ENCODE results near the gene HMCN1. TPM values are rescaled to one million over a fixed set of nuclear protein-coding genes. Genes with fewer than 3 reads are reported as not detected.
"Not testable (repeated sequence)": the region's sequence is repeated elsewhere in the genome, so short reads cannot be mapped to it uniquely, and the experiment has no call there.

The HMCN1 gene
- total RNA-seq, 4 donors from 2014 or later = 3.3 to 8.9 (median 6.6) TPM

DNA sequence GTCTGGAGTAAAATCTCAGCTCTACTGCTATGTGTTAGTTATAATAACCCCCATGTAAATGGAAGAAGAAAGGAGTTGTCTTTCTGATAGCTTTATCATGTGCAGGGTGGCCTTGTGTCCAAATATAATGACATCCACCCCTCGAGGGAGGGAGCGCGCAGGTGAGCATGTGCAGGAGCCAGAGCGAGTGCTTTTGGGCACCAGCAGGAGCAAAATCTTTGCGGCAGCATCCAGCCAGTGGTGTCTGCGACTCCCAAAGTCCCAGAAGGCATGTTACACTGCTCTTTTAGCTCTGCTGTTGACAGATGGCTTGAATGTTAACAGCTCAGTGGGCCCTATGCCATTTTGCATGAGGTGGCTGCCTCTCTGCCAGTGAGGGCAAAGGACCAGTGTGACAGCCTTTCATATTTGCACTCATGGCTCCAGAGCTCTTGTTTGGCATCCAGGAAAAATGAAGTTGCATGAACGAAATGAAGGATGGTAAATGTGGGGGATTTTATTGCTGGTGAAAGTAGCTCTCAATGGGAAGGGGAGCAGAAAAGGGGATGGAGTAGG lies 146.7 kb downstream of the HMCN1 start:
- intact Hi-C loops (cut with DNase I) = no loop called here
- no peak for DNase-seq
- Histone ChIP-seq H3K4me1 (no peaks in the 10 kb centered on the region), H3K4me3 (replicated peaks in 1 of 3) (no peak overlapping the region), H3K9me3 (no peaks in the 10 kb centered on the region), H3K27ac (no peak overlapping the region), H3K27me3 (no peaks in the 10 kb centered on the region), H3K36me3 (no peaks in the 10 kb centered on the region)
- TF ChIP-seq, protein P1, sequence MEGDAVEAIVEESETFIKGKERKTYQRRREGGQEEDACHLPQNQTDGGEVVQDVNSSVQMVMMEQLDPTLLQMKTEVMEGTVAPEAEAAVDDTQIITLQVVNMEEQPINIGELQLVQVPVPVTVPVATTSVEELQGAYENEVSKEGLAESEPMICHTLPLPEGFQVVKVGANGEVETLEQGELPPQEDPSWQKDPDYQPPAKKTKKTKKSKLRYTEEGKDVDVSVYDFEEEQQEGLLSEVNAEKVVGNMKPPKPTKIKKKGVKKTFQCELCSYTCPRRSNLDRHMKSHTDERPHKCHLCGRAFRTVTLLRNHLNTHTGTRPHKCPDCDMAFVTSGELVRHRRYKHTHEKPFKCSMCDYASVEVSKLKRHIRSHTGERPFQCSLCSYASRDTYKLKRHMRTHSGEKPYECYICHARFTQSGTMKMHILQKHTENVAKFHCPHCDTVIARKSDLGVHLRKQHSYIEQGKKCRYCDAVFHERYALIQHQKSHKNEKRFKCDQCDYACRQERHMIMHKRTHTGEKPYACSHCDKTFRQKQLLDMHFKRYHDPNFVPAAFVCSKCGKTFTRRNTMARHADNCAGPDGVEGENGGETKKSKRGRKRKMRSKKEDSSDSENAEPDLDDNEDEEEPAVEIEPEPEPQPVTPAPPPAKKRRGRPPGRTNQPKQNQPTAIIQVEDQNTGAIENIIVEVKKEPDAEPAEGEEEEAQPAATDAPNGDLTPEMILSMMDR (IDR thresholded peaks at IDR 0.05) = no peak
- TF ChIP-seq POLR2A (IDR thresholded peaks at IDR 0.05) = no peak
- 92 to 96% methylated on average over 7 of the region's 7 CpGs for WGBS, 2 donors

DNA sequence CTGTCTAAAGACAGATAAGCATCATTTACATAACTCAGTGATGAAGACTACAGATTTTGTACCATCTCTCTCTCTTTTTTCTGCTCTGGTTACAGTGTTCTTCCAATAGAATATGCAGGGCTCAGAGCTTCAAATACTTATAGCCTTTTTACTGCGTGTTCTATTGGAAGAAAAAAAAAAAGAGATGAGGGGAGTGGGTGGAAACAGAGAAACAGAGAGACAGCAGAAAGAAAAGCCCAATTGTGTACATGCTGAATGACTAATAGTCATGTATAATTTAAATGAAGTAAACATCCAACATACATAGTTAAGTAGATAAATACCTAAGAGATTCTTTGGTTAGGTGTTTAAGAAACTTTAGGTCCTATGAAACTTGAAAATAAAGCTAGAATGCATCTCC lies 151.9 kb downstream of the HMCN1 start:
- no peaks in the 10 kb centered on the region for H3K9me3 ChIP-seq
- H3K4me3 ChIP-seq (replicated peaks in 1 of 3) = no peak overlapping the region
- H3K4me1 ChIP-seq = no peaks in the 10 kb centered on the region
- H3K36me3 ChIP-seq = no peaks in the 10 kb centered on the region
- DNase-seq = no peak
- TF ChIP-seq POLR2A (IDR thresholded peaks at IDR 0.05) = no peak
- intact Hi-C loops (cut with DNase I) = no loop called here
- H3K27ac ChIP-seq = no peak overlapping the region
- no peaks in the 10 kb centered on the region for H3K27me3 ChIP-seq
- 80 to 90% methylated on average over 1 of the region's 1 CpG for WGBS, 2 donors

DNA sequence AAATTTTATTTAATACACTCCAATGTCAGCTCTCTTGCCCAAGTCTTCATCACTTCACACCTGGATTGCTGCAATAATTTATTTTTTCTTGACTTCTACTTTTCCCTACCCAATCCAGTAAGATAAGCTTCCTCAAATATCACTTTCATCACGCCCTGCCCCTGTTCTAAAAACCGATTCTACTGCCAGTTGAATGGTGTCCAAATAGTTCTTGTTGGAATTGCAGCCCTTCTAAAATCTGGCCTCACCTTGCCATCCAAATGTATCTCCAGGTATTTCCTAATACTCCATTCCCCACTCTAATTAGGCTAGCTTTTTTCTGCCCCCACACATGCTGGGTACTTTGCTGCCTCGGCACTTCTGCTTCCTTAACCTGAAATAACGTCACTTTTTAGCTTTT lies 152.5 kb downstream of the HMCN1 start:
- Histone ChIP-seq H3K36me3 (no peaks in the 10 kb centered on the region), H3K4me3 (replicated peaks in 1 of 3) (no peak overlapping the region), H3K27me3 (no peaks in the 10 kb centered on the region), H3K4me1 (no peaks in the 10 kb centered on the region), H3K27ac (no peak overlapping the region), H3K9me3 (no peaks in the 10 kb centered on the region)
- TF ChIP-seq, protein P1 (IDR thresholded peaks at IDR 0.05) = no peak
- no peak for TF ChIP-seq POLR2A (IDR thresholded peaks at IDR 0.05)
- 71 to 87% methylated on average over 4 of the region's 4 CpGs for WGBS, 2 donors
- no peak for DNase-seq
- intact Hi-C loops (cut with DNase I) = no loop called here

DNA sequence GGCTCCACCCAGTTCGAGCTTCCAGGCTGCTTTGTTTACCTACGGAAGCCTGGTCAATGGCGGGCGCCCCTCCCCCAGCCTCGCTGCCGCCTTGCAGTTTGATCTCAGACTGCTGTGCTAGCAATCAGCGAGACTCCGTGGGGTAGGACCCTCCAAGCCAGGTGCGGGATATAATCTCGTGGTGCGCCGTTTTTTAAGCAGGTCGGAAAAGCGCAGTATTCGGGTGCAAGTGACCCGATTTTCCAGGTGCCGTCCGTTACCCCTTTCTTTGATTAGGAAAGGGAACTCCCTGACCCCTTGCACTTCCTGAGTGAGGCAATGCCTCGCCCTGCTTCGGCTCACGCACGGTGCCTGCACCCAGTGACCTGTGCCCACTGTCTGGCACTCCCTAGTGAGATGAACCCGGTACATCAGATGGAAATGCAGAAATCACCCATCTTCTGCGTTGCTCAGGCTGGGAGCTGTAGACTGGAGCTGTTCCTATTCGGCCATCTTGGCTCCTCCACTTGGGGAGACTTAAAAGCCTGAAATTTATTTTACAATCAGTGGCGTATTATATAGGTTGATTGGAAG lies 158.7 kb downstream of the HMCN1 start:
- H3K4me3 ChIP-seq (replicated peaks in 1 of 3); intact Hi-C loops (cut with DNase I); DNase-seq; H3K4me1 ChIP-seq; H3K27me3 ChIP-seq; H3K27ac ChIP-seq; H3K36me3 ChIP-seq; H3K9me3 ChIP-seq: not testable (repeated sequence)
- WGBS, 2 donors = 95 to 96% methylated on average over 26 of the region's 26 CpGs

DNA sequence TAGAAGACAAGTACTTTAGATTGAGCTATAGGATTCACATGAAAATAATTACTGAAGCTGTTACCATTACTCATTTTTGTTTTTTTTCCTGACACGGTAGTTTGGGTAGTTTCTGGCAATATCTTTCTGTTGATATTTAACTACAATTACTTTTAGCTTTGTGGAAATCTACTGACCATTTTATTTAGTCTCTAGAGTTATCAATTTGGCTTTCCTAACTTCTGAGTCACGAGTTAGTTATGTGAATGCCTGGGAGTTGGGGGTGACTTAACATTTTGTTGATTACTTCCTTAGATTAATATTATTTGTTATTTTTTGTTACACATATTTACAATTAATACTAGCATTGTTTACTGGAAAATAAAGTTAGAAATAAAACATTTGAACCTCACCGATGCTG lies 160.6 kb downstream of the HMCN1 start:
- WGBS, 2 donors = 74 to 84% methylated on average over 3 of the region's 3 CpGs
- TF ChIP-seq POLR2A (IDR thresholded peaks at IDR 0.05) = no peak
- TF ChIP-seq, protein P1 (IDR thresholded peaks at IDR 0.05) = no peak
- DNase-seq = no peak
- Histone ChIP-seq H3K4me3 (replicated peaks in 1 of 3) (no peak overlapping the region), H3K4me1 (no peaks in the 10 kb centered on the region), H3K9me3 (no peaks in the 10 kb centered on the region), H3K27ac (no peak overlapping the region), H3K36me3 (no peaks in the 10 kb centered on the region), H3K27me3 (no peaks in the 10 kb centered on the region)
- intact Hi-C loops (cut with DNase I) = no loop called here

DNA sequence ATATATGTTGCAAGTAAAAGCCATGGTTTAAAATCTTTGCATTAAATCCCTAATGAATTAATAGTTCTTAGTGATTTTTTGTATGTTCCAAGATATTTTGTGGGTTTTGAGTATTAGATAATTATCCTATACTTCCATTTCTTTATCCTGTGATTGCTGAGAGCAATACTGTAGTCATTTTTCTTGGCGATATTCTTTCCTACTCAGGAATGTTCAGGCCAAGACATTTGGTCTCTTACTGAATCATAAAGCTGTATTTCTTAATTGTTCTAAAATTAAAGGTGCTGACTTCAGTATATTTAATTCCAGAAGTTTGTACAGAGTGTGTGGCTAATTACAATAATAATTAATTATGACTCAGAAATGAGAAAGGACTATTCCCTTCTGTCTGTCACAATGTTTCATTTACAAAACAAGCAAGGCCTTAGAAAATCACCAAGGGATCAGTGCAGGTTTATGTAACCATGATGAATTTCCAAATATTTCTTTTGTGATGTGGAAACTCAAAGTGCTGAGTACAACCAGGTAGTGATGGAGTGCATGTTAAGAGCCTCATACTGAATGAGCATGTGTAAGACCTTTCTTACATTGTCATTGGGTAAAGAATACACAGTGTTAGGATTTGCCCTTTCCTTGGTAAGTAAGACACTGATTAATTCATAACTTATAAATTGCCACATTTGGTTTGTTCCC lies 161.2 kb downstream of the HMCN1 start:
- intact Hi-C loops (cut with DNase I) = no loop called here
- Histone ChIP-seq H3K4me3 (replicated peaks in 1 of 3) (no peak overlapping the region), H3K27me3 (no peaks in the 10 kb centered on the region), H3K9me3 (no peaks in the 10 kb centered on the region), H3K27ac (no peak overlapping the region), H3K36me3 (no peaks in the 10 kb centered on the region), H3K4me1 (no peaks in the 10 kb centered on the region)
- WGBS, 2 donors = 80 to 86% methylated on average over 1 of the region's 1 CpG
- TF ChIP-seq, protein P1 (IDR thresholded peaks at IDR 0.05) = no peak
- no peak for TF ChIP-seq POLR2A (IDR thresholded peaks at IDR 0.05)
- no peak for DNase-seq

Measured in thyroid gland (tissue), 4 donors.